GM18526 (cell line): ENCODE results near the gene KCNAB1.

ENCODE experiments used
- POLR2A ChIP-seq: IDR thresholded peaks from 3 replicates; pipeline ENCODE4 v1.6.1; 2011; ENCODE audit not compliant: insufficient read length; ENCODE audit errors: extremely low read depth

Gene KCNAB1

DNA sequence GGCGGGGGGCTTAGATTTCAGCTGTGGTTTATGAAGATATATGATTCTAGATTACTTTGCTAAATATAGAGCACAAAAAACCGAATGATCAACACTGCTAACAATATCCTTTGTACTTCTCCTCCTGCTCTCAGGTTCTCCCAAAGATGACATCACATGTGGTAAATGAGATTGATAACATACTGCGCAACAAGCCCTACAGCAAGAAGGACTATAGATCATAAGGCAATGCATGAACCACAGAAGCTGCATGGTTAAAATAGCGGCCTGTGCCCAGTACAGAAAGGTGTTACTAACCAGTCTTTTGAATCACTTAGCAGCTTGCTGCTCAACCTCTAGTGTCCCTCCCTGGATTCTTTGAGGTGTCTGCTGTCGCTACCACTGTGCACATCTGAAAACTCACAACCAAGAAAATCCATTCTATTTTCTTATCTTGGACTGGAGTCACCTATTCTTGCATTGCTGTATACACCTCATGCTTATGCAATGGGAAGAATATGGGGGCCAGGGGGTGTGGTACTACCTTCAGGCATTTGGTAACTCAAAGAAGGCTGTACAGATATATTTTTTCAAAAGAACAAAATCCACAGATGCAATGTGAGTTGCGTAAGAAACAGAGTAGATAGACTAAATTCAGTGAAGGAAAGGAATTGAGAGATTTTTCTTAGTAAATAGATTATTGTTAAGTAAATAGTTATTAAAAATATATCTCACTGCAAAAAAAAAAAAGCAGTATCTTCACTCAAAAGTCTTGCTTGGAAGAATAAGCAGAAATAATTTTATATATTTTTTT, 416.3 kb downstream of the KCNAB1 start:
- TF ChIP-seq POLR2A: no peak

DNA sequence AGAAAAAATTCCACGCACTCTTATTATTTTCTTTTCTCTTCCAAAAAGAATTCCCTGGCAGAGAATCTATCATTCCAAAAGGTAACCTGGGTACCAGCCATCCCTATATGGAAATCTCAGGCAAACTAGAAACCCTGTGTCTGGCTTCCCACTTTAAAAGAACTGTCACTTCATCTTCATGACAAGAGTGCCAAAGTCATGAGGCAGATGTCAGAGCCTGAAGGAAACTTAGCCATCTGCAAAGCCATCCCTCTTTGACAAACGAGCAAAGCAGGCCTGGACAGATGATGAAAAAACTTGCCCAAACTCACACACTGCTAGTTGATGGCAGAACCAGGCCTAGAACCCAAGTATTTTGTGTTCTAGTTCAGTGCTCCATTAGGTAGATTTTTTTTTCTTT, 418.7 kb downstream of the KCNAB1 start:
- TF ChIP-seq POLR2A: no peak

DNA sequence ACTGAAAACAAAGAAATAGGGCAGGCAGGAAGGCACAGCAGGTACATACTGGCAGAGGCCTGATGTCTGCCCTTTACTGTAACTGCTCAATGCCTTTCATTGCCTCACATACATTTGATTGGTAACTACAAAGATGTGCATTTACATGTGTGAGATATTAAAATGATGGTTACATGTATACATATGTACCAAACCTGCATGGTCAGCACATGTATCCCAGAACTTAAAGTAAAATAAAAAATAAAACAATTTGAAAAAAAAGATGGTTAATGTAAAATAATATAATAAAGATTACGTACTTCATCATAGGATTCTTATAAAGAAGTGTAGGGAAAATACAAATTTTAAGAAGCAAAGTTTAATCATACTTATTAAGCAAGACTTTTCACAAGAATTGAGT, 419.4 kb downstream of the KCNAB1 start:
- TF ChIP-seq POLR2A: no peak

DNA sequence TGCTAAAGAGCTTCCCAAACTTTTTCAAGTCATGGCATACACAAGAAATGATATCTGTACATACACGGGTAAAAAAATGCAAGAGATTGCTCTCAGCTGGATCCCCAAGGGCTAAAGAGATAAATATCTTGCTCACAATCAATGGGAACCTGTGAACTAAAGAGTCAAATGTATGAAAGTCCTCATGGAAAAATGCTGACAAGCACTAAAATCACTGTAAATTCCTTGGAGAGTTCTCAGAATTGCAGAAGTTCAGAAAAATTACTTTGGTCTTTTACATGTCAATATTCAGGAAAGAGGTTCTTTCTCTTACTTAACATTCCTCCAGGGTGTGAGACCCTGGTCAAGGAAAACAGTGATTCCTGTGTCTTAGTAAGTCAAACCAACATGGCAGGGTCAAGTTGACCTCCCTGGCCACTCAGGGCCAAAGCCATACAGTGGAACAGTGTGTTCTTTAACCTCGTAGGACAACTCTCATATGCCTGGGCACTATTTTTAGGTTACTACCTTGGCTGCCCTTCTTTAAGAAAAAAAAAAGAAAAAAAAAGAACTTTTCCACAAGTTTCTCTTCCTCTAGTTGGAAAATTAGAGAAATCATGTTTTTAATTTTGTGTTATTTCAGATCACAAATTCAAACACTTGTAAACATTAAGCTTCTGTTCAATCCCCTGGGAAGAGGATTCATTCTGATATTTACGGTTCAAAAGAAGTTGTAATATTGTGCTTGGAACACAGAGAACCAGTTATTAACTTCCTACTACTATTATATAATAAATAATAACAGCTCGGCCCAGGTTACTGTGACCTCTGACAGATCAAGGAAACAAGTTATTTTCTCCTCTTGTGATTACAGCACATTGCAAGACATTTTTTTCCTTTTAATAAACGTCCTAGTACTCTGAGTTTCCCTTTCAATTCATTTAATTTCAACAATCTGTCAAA, 422.0 kb downstream of the KCNAB1 start:
- TF ChIP-seq POLR2A: no peak

DNA sequence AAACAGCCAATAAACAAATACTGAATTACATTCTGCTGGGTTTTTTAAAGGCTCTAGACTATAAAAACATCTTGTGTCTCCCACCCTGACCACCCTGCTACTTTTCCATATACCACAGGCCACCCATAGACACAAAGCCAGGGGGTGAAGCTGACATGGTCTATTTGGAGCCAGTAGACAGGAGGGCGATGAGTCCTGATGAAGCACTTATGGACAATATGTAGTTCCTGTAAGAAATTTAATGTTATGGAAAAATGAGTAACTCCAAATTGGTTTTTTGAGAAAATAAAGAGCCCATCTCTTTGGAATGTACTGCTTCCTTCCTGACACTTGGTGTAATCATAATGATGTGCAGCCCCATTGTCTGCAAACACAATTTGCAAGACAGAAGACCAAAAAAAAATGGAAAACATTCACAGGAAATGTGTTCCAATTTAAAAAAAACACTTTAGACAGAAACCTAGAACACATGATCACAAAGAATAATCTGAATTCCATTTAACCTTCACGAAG, 422.7 kb downstream of the KCNAB1 start:
- TF ChIP-seq POLR2A: no peak

DNA sequence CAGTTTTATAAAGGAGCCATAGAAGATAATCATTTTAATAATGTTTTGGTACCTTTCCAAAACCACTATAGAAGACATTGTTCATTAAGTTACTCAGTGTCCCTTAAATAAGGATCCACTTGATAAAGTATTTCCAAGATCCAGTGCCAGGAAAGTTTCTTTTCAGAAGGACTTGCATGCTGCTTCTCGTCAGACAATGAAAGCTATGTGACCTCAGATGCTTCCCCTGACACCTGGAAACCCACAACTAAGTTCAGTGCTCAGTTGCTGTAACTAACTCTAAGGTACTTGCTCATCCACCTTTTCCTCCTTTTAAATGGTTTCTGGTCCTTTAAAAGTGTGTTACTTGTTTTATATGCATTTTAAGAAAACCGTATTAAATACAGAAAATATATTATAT, 427.3 kb downstream of the KCNAB1 start:
- no peak for TF ChIP-seq POLR2A

DNA sequence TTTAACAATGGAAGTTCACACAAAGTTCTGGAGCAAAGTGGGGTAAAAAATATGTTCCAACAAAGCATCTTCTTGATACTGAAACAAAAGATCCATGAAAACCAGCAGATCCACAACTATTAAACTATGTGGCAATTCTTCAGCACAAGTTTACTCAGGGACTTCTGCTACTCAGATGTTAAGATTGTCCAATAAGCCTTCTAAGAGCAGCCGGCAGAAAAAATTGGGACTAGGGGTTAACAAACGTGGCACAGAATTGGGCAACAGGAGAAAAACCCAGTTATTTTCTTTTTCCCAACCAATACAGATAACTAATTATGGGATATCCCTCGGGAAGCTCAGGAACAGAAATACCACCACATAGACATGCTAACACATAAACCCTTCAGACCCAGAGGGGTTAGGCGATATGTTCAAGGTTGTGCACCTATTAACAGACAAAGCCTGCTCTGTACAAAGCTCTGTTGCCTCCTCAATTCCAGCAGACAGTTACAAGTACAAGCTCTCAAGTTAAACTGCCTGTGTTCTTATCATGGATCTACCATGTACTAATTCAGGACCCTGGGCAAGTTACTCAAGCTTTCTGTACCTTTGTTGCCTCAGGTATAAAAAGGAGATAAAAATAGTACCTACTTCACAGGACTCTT, 427.8 kb downstream of the KCNAB1 start:
- TF ChIP-seq POLR2A: no peak

DNA sequence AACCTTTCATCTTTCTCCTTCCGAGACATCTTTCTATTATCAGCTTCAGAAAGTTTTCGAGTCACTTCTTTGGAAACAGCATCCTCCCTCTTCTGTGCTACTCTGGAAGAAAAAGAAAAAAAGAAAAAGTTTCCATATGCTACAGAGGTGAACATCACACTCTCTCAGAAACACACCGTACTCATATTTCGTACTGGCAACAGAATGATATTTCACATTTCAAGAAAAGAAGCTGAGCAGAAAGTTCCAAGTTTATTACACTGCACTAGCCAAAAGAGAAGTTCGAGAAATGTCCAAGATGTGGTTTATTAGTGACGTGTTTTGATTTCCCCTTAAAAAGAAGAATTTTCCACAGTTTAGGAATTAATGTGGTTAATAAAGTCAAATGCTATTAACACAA, 428.5 kb downstream of the KCNAB1 start:
- no peak for TF ChIP-seq POLR2A

DNA sequence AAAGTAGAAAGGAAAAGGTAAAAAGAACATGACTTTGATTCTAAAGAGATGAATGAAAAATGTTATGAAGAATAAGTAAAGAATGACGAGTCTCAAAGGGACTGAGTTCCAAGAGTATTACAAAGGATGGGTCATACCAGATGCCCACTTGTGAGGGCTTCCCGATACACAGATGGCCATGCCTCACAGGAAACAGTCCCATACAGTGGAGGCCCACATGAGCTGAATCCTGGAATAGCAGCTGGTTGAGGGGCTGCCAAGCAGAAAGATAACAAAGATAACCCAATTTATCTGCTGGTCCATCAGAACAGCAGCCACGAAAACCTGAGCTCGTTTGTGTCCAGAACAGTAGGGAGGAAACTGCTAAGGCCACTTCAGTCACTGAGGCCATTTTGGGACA, 430.9 kb downstream of the KCNAB1 start:
- no peak for TF ChIP-seq POLR2A

DNA sequence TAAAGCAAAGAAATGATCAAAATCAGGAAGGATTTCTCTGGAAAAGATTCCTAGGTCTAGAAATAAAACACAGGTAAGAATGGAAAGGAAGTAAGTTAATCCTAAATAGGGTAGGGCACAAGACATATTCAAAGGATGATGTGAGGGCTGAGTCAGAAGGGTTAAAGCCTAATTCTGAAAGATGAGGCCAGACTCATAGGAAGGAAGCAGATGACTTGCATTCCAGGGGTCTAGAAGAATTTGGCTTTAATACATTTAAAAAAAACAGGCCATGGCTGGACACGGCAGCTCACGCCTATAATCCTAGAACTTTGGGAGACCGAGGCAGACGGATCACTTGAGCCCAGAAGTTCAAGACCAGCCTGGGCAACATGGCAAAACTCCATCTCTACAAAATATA, 431.4 kb downstream of the KCNAB1 start:
- TF ChIP-seq POLR2A: no peak

DNA sequence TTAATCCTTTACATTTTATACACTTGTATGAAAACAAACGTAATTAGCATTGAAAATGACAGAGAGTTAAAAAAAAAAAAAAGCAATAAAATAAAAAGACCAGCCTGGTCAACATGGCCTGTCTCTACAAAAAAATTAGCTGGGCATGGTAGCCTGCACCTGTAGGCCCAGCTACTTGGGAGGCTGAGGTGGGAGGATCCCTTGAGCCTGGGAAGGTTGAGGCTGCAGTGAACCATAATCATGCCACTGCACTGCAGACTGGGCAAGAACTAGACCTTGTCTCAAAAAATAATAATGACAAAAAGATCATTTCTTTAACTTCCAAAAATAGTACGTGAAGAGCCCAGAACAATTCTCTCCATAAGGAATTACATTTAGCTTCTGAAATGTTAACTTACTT, 432.6 kb downstream of the KCNAB1 start:
- no peak for TF ChIP-seq POLR2A

DNA sequence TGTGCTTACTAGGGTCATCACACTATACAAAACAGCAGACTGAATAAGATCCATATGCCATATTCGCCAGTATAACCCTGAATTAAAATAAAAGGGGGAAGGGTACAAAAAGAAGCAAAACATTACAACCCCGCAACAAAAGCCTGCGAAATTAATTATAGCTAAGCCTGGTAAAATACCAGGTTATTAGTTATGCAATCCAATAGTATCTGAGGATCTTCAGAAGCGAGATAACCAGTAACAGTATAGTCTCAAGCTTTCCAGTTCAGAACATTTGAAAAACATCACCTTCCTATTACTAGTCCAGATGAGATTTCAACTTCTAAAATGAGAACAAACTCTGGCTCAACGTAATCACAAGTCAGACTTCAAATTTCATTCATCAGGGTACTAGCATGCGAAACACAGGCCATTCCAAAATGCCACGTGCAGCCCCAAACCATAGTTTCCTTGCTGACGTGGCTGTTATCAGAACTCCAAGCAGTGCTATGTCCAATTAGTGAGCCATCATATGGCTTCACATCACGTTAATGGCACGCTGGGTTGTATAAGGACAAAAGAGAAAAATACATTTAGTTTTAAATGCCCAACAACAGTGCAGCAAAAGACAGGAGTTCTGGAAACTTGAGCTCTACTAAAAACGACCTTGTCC, 433.5 kb downstream of the KCNAB1 start:
- no peak for TF ChIP-seq POLR2A

DNA sequence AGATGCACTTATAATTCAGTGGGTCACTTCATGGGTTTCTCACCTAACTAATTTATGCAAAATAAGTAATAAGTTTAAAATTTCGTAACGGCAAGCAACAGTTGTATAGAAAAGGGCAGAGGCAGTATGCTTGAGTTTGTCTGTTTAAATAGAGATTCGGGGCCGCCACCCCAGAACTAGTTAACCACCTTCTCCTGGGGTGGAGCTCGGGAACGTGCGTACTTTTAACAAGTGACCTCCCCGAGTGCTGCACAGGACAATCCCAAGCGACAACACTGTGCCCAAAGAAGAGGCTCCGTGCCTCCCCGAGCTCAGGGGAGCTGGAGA, 434.1 kb downstream of the KCNAB1 start:
- TF ChIP-seq POLR2A: no peak

DNA sequence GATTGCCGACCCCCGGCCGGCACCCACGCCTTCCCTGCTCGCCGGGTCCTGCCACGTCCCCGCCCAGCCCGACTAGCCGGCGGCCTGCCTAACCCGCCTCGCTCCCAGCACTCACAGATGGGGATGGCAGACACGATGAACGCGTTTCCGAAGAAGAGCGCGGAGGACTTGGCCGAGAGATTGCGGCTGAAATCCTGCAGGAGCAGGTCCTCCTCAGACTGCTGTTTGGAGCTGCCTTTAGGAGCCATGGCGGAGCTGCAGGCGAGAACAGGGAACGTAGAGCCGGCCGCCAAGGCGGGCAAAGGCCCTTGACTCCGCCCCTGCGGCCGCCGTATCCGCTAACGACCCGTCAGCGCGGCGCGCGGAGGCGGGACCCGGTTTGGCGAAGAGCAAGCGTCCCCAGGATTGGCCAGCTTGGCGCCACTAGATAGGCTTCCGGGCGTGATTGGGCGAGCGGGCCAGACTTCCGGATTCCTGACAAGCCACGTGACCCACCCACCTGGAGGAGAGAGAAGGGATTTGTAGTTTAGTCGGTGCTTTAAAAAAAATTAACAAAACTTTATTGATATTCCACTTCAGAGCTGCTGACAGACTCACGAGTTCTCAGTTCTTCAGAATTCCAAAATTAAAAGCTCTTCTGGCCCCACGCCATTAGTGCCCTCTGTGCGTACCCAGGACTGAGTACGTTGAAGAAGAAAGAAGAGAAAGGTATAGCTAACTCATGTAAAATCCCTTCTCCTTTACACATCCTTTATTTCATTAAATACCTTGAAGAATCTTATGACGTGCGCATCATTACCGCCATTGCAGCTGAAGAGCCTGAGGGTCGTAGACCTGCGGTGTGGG, 434.7 kb downstream of the KCNAB1 start, which contains the start of gene SSR3:
Gene SSR3 (minus strand): TSS at position 276 of the 846 bp plus-strand sequence. CDS start 28 bp downstream, at position 248.
- TF ChIP-seq POLR2A: peak; percentile 90
